DND-41 (cell line): ENCODE measurements around the gene METTL9.

Source experiments
- EZH2 ChIP-seq: IDR thresholded peaks from 3 replicates; pipeline ENCODE4 v1.6.1; 2012; ENCODE audit warnings: borderline replicate concordance, low read depth, mild to moderate bottlenecking, moderate library complexity, low read length, inconsistent platforms; ENCODE audit not compliant: severe bottlenecking
- TF ChIP-seq, protein P1 (sequence below): IDR thresholded peaks from 2 replicates; pipeline ENCODE4 v1.5.1; 2012; ENCODE audit warnings: borderline replicate concordance, low read length, moderate library complexity, mild to moderate bottlenecking; ENCODE audit not compliant: poor library complexity, severe bottlenecking; ENCODE audit errors: extremely low read depth

DNA sequence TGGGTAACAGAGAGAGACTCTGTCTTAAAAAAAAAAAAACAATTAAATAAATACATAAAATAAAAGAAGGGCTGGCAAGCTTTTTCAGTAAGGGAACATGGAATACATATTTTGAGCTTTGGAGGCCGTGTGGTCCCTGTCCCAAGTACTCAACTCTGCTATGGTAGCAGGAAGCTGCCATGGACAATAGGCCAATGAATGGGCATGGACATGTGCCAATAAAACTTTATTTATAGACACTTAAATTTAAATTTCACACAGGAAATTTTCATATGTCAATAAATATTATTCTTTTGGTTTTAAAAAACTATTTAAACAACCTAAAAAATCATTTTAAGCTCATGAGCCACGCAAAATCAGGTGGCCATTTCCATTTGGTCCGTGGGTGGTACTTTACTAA is 68.2 kb downstream of the METTL9 start:
- TF ChIP-seq, protein P1, sequence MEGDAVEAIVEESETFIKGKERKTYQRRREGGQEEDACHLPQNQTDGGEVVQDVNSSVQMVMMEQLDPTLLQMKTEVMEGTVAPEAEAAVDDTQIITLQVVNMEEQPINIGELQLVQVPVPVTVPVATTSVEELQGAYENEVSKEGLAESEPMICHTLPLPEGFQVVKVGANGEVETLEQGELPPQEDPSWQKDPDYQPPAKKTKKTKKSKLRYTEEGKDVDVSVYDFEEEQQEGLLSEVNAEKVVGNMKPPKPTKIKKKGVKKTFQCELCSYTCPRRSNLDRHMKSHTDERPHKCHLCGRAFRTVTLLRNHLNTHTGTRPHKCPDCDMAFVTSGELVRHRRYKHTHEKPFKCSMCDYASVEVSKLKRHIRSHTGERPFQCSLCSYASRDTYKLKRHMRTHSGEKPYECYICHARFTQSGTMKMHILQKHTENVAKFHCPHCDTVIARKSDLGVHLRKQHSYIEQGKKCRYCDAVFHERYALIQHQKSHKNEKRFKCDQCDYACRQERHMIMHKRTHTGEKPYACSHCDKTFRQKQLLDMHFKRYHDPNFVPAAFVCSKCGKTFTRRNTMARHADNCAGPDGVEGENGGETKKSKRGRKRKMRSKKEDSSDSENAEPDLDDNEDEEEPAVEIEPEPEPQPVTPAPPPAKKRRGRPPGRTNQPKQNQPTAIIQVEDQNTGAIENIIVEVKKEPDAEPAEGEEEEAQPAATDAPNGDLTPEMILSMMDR, result no peak
- TF ChIP-seq EZH2, result no peak
